GM23248 (cell line): ENCODE measurements around the gene KIF13A. TPM values are rescaled to one million over a fixed set of nuclear protein-coding genes. Genes with fewer than 3 reads are reported as not detected.
A peak's percentile ranks its signal among the peaks of the same experiment; 100 is the strongest.

Experiments
- DNase-seq: peaks from one replicate; pipeline ENCODE4 v3.0.0-alpha.2; 2015
- H2AFZ ChIP-seq: fragments of 200-600 bp; sonication (generic); 2 replicates; pipeline ENCODE4 v1.6.1; 2016; ENCODE audit warnings: antibody characterized with exemption
- H3F3A ChIP-seq: fragments of 200-600 bp; sonication (generic); 2 replicates; pipeline ENCODE4 v1.6.1; 2016; ENCODE audit warnings: mild to moderate bottlenecking, antibody characterized with exemption, mixed run types; ENCODE audit not compliant: insufficient read depth
- H3K27ac ChIP-seq: fragments of 200-600 bp; sonication (generic); 2 replicates; pipeline ENCODE4 v1.5.1; 2016; ENCODE audit warnings: mild to moderate bottlenecking
- H3K27me3 ChIP-seq: fragments of 200-600 bp; sonication (generic); replicated peaks from 2 replicates; pipeline ENCODE4 v1.6.1; 2016; ENCODE audit warnings: mild to moderate bottlenecking; ENCODE audit not compliant: insufficient read depth
- H3K36me3 ChIP-seq: fragments of 200-600 bp; sonication (generic); 2 replicates; pipeline ENCODE4 v1.6.1; 2016; ENCODE audit warnings: low read depth, mild to moderate bottlenecking
- H3K4me1 ChIP-seq: fragments of 200-600 bp; sonication (generic); 2 replicates; pipeline ENCODE4 v1.6.1; 2016; ENCODE audit warnings: mild to moderate bottlenecking; ENCODE audit not compliant: insufficient read depth
- H3K4me2 ChIP-seq: fragments of 200-600 bp; sonication (generic); one replicate; pipeline ENCODE4 v1.6.1; 2016; ENCODE audit warnings: mild to moderate bottlenecking; ENCODE audit not compliant: unreplicated experiment
- H3K4me3 ChIP-seq: fragments of 200-600 bp; sonication (generic); 2 replicates; pipeline ENCODE4 v1.5.1; 2016; ENCODE audit warnings: mild to moderate bottlenecking
- H3K79me2 ChIP-seq: fragments of 200-600 bp; sonication (generic); 2 replicates; pipeline ENCODE4 v1.6.1; 2016; ENCODE audit warnings: mild to moderate bottlenecking; ENCODE audit not compliant: insufficient read depth
- H3K9ac ChIP-seq: fragments of 200-600 bp; sonication (generic); 2 replicates; pipeline ENCODE4 v1.6.1; 2016; ENCODE audit warnings: mild to moderate bottlenecking
- H3K9me2 ChIP-seq: fragments of 200-600 bp; sonication (generic); 2 replicates; pipeline ENCODE4 v1.6.1; 2016; ENCODE audit warnings: mixed run types, mild to moderate bottlenecking, moderate library complexity; ENCODE audit not compliant: insufficient read depth
- H3K9me3 ChIP-seq: fragments of 200-600 bp; sonication (generic); one replicate; pipeline ENCODE4 v1.6.1; 2017; ENCODE audit warnings: low read depth
- H4K20me1 ChIP-seq: fragments of 200-600 bp; sonication (generic); 2 replicates; pipeline ENCODE4 v1.6.0; 2016; ENCODE audit not compliant: insufficient read depth
- EZH2 ChIP-seq: fragments of 200-600 bp; sonication (generic); IDR thresholded peaks from 2 replicates; pipeline ENCODE4 v1.6.1; 2018; ENCODE audit warnings: antibody characterized with exemption, mild to moderate bottlenecking; ENCODE audit not compliant: insufficient read depth, poor library complexity, severe bottlenecking
- EZH2phosphoT487 ChIP-seq: fragments of 200-600 bp; sonication (generic); IDR thresholded peaks from 2 replicates; pipeline ENCODE4 v1.6.1; 2018; ENCODE audit warnings: antibody characterized with exemption, moderate library complexity, mild to moderate bottlenecking, low read depth; ENCODE audit not compliant: insufficient read depth
- WGBS, 2 experiments: methylation state at CpG; one replicate each; pipeline ENCODE4 v1.1.6; 2015 to 2017; ENCODE audit warnings: low lambda C conversion rate in 2 of 2, low coverage in 1 of 2; ENCODE audit errors: missing lambda C conversion rate in 2 of 2; 5-methylcytosine and 5-hydroxymethylcytosine counted together
- in situ Hi-C: fragments of 300-500 bp; cut with MboI; formaldehyde crosslinking; loops from 2 replicates; pipeline ENCODE4 v1.15.0; 2020
- polyA plus RNA-seq: library from polyadenylated mRNA; unstranded; fragments of >200 nt; fragmentation: Nextera tagmentation; extraction: Ambion mirVana; gene quantifications from 2 replicates; pipeline ENCODE4 v1.2.1, GENCODE V29; 2016
- total RNA-seq: library from RNA; depleted of rRNA; stranded (reverse); fragments of >200 nt; shearing (Covaris generic); gene quantifications from 2 replicates; pipeline ENCODE4 v1.2.3, GENCODE V29; 2014

KIF13A gene
- total and polyA plus RNA-seq, 2 experiments from 2014 or later: 5.0 to 46.0 TPM

GRCh38 chr6:17870300-17871188 lies 116.9 kb downstream of the KIF13A start:
- Histone ChIP-seq H3K36me3 (no peaks in the 10 kb centered on the region), H3K9me2 (no peaks in the 10 kb centered on the region), H3K4me3 (no peak overlapping the region), H3K27me3 (no peaks in the 10 kb centered on the region), H3K9me3 (no peaks in the 10 kb centered on the region), H3K79me2 (peaks cover 30% of the 10 kb centered on the region), H3F3A (peaks cover 59% of the 10 kb centered on the region), H4K20me1 (no peaks in the 10 kb centered on the region), H3K9ac (no peak overlapping the region), H3K4me2 (no peak overlapping the region), H3K4me1 (peaks cover 60% of the 10 kb centered on the region), H3K27ac (no peak overlapping the region), H2AFZ (no peak overlapping the region)
- peak; percentile 25 for DNase-seq
- no peak for TF ChIP-seq EZH2
- no peak for TF ChIP-seq EZH2phosphoT487
- in situ Hi-C loops: no loop called here
- WGBS, 2 experiments: 98 to 100% methylated on average over 5 of the region's 5 CpGs

- H3K9me2 ChIP-seq: no peaks in the 10 kb centered on the region
- no peak for DNase-seq
- no peak overlapping the region for H3K4me3 ChIP-seq
- H3K27ac ChIP-seq: no peak overlapping the region
- H3K79me2 ChIP-seq: peaks cover 30% of the 10 kb centered on the region
- no peaks in the 10 kb centered on the region for H4K20me1 ChIP-seq
- in situ Hi-C loops: no loop called here
- no peak overlapping the region for H2AFZ ChIP-seq
- H3K4me2 ChIP-seq: no peak overlapping the region
- H3K4me1 ChIP-seq: peaks cover 68% of the 10 kb centered on the region
- no peaks in the 10 kb centered on the region for H3K27me3 ChIP-seq
- no peak overlapping the region for H3K9ac ChIP-seq
- H3K9me3 ChIP-seq: no peaks in the 10 kb centered on the region
- H3F3A ChIP-seq: peaks cover 67% of the 10 kb centered on the region
- WGBS, 2 experiments: 98% methylated on average over 3 of the region's 3 CpGs
- TF ChIP-seq EZH2 (no peak), EZH2phosphoT487 (no peak)
- H3K36me3 ChIP-seq: no peaks in the 10 kb centered on the region
These were observed 117.7 kb downstream of the KIF13A start for GRCh38 chr6:17869753-17870050.

DNA sequence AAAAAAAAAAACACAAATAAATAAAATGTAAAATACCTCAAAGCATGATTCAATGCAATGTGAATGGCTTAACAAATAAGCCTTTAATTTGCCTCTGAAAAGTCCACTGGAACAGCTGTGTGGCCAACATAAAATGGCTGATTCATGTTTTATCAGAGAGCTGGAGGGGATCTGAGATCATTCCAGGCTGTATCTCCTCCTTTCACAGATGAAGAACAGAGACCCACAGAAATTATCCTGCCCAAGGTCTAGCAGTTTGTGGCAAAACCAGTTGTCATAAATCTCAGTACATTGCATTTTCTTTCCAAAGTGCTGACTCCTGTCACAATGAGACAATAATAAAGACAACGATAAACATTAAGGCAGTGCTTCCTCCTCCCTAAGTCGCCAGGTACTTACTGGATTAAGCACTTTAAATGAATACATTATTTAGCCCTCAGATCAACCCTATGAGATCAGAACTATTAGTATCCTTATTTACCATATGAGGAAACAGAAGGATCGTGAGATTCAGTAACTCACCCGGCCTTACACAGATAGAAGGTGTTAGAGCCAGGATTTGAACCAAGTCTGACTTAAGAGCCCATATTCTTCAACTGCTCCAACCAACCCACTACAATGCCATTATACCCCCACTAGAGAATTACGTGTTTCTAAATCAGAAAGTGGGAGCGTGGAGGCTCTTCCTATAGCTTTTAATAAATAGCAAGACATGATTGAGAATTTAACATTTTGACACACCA lies 118.3 kb downstream of the KIF13A start:
- peaks cover 29% of the 10 kb centered on the region for H3K79me2 ChIP-seq
- peak overlapping the region; percentile 16 for H3K4me2 ChIP-seq
- H3K4me3 ChIP-seq: no peak overlapping the region
- in situ Hi-C loops: no loop called here
- peak overlapping the region; percentile 55; the same call in 1 of the 2 replicates for H3K27ac ChIP-seq
- peaks cover 73% of the 10 kb centered on the region for H3K4me1 ChIP-seq
- no peaks in the 10 kb centered on the region for H3K9me3 ChIP-seq
- no peaks in the 10 kb centered on the region for H3K27me3 ChIP-seq
- peak; percentile 75 for DNase-seq
- peaks cover 72% of the 10 kb centered on the region for H3F3A ChIP-seq
- TF ChIP-seq EZH2 (no peak), EZH2phosphoT487 (no peak)
- WGBS, 2 experiments: 93% methylated on average over 6 of the region's 6 CpGs
- no peak overlapping the region for H3K9ac ChIP-seq
- H3K9me2 ChIP-seq: no peaks in the 10 kb centered on the region
- H2AFZ ChIP-seq: no peak overlapping the region
- H3K36me3 ChIP-seq: no peaks in the 10 kb centered on the region
- no peaks in the 10 kb centered on the region for H4K20me1 ChIP-seq

DNA sequence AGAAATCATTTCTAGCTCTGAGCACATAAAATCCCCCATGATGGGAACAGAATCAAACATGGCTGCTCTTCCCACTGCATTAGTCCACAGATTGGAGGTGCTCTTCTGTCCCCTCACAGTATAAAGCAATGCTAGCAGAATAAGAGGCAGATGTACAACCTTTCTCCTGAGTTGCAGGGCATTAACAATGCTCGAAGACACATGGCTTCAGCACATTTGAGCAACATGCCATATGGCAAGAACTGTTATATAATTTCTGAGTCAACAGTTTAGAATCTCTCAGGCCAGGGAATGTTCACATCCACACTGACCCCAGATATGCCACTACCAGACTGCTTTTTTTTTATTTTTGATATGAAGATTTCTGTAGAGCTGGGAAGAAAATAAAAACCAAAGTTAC lies 119.6 kb downstream of the KIF13A start:
- H3K4me2 ChIP-seq: peak overlapping the region; percentile 52
- H2AFZ ChIP-seq: no peak overlapping the region
- H4K20me1 ChIP-seq: no peaks in the 10 kb centered on the region
- in situ Hi-C loops: no loop called here
- DNase-seq: peak; percentile 76
- H3K36me3 ChIP-seq: no peaks in the 10 kb centered on the region
- H3K27me3 ChIP-seq: no peaks in the 10 kb centered on the region
- TF ChIP-seq EZH2phosphoT487 (no peak), EZH2 (no peak)
- WGBS, 2 experiments: 0 to 10% methylated on average over 1 of the region's 1 CpG
- H3K9ac ChIP-seq: no peak overlapping the region
- H3K79me2 ChIP-seq: peaks cover 16% of the 10 kb centered on the region
- H3K27ac ChIP-seq: peak overlapping the region; percentile 55
- H3F3A ChIP-seq: peaks cover 85% of the 10 kb centered on the region
- peaks cover 86% of the 10 kb centered on the region for H3K4me1 ChIP-seq
- no peaks in the 10 kb centered on the region for H3K9me3 ChIP-seq
- no peaks in the 10 kb centered on the region for H3K9me2 ChIP-seq
- H3K4me3 ChIP-seq: no peak overlapping the region
